WTC11 (cell line): Measurements from ENCODE around the gene HSPA6.

ENCODE experiments used
- OVOL2 ChIP-seq: fragments of 250-450 bp; sonication (Bioruptor Pico); IDR thresholded peaks from 2 replicates; pipeline ENCODE4 v1.9.0; 2021; ENCODE audit warnings: mild to moderate bottlenecking, borderline replicate concordance
- SP1 ChIP-seq: sonication (generic); formaldehyde crosslinking; conservative IDR thresholded peaks from 2 replicates; pipeline ENCODE4 v1.8.1; 2022; ENCODE audit warnings: missing genetic modification reagents
- ZNF423 ChIP-seq: fragments of 250-450 bp; sonication (Bioruptor Pico); IDR thresholded peaks from 2 replicates; pipeline ENCODE4 v2.1.2; 2022; ENCODE audit warnings: mild to moderate bottlenecking, moderate library complexity
- TF ChIP-seq, protein P1 (sequence below): sonication (generic); formaldehyde crosslinking; IDR thresholded peaks from 2 replicates; pipeline ENCODE4 v1.8.0; 2022; ENCODE audit warnings: mild to moderate bottlenecking, missing genetic modification reagents
- TF ChIP-seq, protein P2 (sequence below): sonication (generic); formaldehyde crosslinking; IDR thresholded peaks from 2 replicates; pipeline ENCODE4 v1.8.1; 2023; ENCODE audit warnings: mild to moderate bottlenecking, missing genetic modification reagents, moderate library complexity
- TF ChIP-seq, protein P3 (sequence below): sonication (generic); formaldehyde crosslinking; IDR thresholded peaks from 2 replicates; pipeline ENCODE4 v1.8.1; 2022; ENCODE audit warnings: low read depth, missing genetic modification reagents, borderline replicate concordance
- TF ChIP-seq, protein P4 (sequence below): fragments of 200-600 bp; IDR thresholded peaks from 2 replicates; pipeline ENCODE4 v1.8.0; 2022; ENCODE audit warnings: antibody characterized with exemption

DNA sequence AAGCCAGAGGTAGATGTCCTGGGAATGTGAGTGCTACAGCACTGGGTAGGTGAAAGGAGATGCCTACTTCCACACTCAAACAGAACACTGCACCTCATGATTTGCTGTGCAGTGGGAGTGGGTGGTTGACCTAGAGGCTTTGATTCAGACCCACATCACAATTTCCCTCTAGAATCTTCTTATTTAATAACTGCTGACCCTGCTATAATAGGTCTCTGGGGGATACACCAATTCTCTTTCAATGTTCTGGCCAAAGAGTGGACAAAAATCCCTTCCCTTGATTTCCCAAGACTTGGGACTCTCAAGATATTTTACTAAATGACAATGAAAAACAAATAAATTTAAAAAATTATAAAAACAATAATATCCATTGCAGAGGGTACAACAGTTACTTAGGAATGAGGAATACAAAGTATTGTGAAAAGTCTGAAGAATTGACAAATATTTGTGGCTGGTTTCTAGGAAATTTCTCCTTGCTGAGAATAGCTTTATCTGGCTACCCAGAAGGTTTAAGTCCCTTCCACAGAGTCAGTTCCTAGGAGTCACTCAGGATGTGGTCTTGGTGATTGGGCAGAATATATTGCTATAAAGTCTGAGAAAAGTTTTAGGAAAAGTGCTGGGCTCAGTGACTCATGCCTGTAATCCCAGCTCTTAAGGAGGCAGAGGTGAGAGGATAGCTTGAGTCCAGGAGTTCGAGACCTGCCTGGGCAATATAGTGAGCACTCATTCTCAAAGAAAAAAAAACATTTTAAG, 21.5 kb upstream of the HSPA6 start:
- TF ChIP-seq SP1 (no peak), ZNF423 (no peak), OVOL2 (CRISPR knock-in tag) (no peak)
- TF ChIP-seq, protein P1, sequence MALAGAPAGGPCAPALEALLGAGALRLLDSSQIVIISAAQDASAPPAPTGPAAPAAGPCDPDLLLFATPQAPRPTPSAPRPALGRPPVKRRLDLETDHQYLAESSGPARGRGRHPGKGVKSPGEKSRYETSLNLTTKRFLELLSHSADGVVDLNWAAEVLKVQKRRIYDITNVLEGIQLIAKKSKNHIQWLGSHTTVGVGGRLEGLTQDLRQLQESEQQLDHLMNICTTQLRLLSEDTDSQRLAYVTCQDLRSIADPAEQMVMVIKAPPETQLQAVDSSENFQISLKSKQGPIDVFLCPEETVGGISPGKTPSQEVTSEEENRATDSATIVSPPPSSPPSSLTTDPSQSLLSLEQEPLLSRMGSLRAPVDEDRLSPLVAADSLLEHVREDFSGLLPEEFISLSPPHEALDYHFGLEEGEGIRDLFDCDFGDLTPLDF (CRISPR knock-in tag): no peak
- TF ChIP-seq, protein P2, sequence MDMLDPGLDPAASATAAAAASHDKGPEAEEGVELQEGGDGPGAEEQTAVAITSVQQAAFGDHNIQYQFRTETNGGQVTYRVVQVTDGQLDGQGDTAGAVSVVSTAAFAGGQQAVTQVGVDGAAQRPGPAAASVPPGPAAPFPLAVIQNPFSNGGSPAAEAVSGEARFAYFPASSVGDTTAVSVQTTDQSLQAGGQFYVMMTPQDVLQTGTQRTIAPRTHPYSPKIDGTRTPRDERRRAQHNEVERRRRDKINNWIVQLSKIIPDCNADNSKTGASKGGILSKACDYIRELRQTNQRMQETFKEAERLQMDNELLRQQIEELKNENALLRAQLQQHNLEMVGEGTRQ (CRISPR knock-in tag): no peak
- TF ChIP-seq, protein P3, sequence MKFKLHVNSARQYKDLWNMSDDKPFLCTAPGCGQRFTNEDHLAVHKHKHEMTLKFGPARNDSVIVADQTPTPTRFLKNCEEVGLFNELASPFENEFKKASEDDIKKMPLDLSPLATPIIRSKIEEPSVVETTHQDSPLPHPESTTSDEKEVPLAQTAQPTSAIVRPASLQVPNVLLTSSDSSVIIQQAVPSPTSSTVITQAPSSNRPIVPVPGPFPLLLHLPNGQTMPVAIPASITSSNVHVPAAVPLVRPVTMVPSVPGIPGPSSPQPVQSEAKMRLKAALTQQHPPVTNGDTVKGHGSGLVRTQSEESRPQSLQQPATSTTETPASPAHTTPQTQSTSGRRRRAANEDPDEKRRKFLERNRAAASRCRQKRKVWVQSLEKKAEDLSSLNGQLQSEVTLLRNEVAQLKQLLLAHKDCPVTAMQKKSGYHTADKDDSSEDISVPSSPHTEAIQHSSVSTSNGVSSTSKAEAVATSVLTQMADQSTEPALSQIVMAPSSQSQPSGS (CRISPR knock-in tag): no peak
- TF ChIP-seq, protein P4, sequence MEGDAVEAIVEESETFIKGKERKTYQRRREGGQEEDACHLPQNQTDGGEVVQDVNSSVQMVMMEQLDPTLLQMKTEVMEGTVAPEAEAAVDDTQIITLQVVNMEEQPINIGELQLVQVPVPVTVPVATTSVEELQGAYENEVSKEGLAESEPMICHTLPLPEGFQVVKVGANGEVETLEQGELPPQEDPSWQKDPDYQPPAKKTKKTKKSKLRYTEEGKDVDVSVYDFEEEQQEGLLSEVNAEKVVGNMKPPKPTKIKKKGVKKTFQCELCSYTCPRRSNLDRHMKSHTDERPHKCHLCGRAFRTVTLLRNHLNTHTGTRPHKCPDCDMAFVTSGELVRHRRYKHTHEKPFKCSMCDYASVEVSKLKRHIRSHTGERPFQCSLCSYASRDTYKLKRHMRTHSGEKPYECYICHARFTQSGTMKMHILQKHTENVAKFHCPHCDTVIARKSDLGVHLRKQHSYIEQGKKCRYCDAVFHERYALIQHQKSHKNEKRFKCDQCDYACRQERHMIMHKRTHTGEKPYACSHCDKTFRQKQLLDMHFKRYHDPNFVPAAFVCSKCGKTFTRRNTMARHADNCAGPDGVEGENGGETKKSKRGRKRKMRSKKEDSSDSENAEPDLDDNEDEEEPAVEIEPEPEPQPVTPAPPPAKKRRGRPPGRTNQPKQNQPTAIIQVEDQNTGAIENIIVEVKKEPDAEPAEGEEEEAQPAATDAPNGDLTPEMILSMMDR: no peak
